ENCODE data around the gene TSPAN31. TPM values are rescaled to one million over a fixed set of nuclear protein-coding genes. Genes with fewer than 3 reads are reported as not detected.

The TSPAN31 gene
- total RNA-seq, 5 donors from 2014 or later (not counting 1 experiment from before 2014, with no cell fraction given): 12.8 to 25.6 (median 15.5) TPM

GRCh38 chr12:57734591-57734990 is 10.2 kb upstream of the TSPAN31 start:
- Histone ChIP-seq H3K9me3 (no peaks in the 10 kb centered on the region), H3K4me3 (ENCODE audit: control insufficient read depth in 1 of 2, extremely low read depth in 1 of 2, low read length in 1 of 2) (no peak overlapping the region), H3K36me3 (ENCODE audit: control insufficient read depth in 2 of 2, extremely low read depth in 1 of 2, insufficient read depth in 1 of 2, low read length in 1 of 2) (peaks cover 24 to 80% of the 10 kb centered on the region in 2 donors), H3K4me1 (ENCODE audit: control insufficient read depth in 1 of 2, extremely low read depth in 1 of 2, insufficient read depth in 2 of 2, low read length in 2 of 2) (peaks cover 6 to 35% of the 10 kb centered on the region in 2 experiments), H3K27me3 (replicated peaks in 1 of 2; ENCODE audit: control insufficient read depth in 2 of 2, extremely low read depth in 1 of 2, insufficient read depth in 2 of 2, low read length in 1 of 2) (no peaks in the 10 kb centered on the region), H3K27ac (ENCODE audit: low read length) (no peak overlapping the region)
- POLR2A ChIA-PET: no interaction called here
- peaks cover 21 to 25% (median 22%) of the 10 kb centered on the region in 3 donors for H3K4me1 Mint-ChIP-seq
- H3K4me3 Mint-ChIP-seq: no peak overlapping the region
- no peaks in the 10 kb centered on the region for H3K9me3 Mint-ChIP-seq
- peak overlapping the region; percentile 8 to 78 for H3K27ac Mint-ChIP-seq
- CTCF ChIA-PET: interaction anchor here in 1 of 2 donors (0.5 kb wide), 2 partner anchors 50 to 106 kb away, joined by 3 read pairs; no protein-coding TSS in a partner anchor
- ATAC-seq (replicated peaks in 1 of 4): no peak
- 100% methylated on average over 1 of the region's 4 CpGs for WGBS (ENCODE audit: insufficient coverage)
- H3K27me3 Mint-ChIP-seq: no peaks in the 10 kb centered on the region
- peaks cover 60% of the 10 kb centered on the region for H3K36me3 Mint-ChIP-seq
- no peak for DNase-seq

- H3K4me1 Mint-ChIP-seq: peaks cover 25 to 31% (median 27%) of the 10 kb centered on the region in 3 donors
- Histone ChIP-seq H3K4me1 (ENCODE audit: control insufficient read depth in 1 of 2, extremely low read depth in 1 of 2, insufficient read depth in 2 of 2, low read length in 2 of 2) (peaks cover 13 to 42% of the 10 kb centered on the region in 2 experiments), H3K9me3 (no peaks in the 10 kb centered on the region), H3K27me3 (replicated peaks in 1 of 2; ENCODE audit: control insufficient read depth in 2 of 2, extremely low read depth in 1 of 2, insufficient read depth in 2 of 2, low read length in 1 of 2) (no peaks in the 10 kb centered on the region), H3K27ac (ENCODE audit: low read length) (no peak overlapping the region), H3K4me3 (ENCODE audit: control insufficient read depth in 1 of 2, extremely low read depth in 1 of 2, low read length in 1 of 2) (no peak overlapping the region), H3K36me3 (ENCODE audit: control insufficient read depth in 2 of 2, extremely low read depth in 1 of 2, insufficient read depth in 1 of 2, low read length in 1 of 2) (peaks cover 24 to 80% of the 10 kb centered on the region in 2 donors)
- no peaks in the 10 kb centered on the region for H3K9me3 Mint-ChIP-seq
- peaks cover 53% of the 10 kb centered on the region for H3K36me3 Mint-ChIP-seq
- no peaks in the 10 kb centered on the region for H3K27me3 Mint-ChIP-seq
- no CpG with 5 or more reads among the region's 8 CpGs for WGBS (ENCODE audit: insufficient coverage)
- ATAC-seq (replicated peaks in 1 of 4) (no peak), DNase-seq (no peak)
- ChIA-PET POLR2A (no interaction called here), CTCF (interaction anchor here (0.5 to 0.6 kb wide), 2 partner anchors 69 to 106 kb away, joined by 3 to 4 read pairs; no protein-coding TSS in a partner anchor)
- H3K4me3 Mint-ChIP-seq: no peak overlapping the region
- peak overlapping the region; percentile 69 to 78 for H3K27ac Mint-ChIP-seq
Observed at GRCh38 chr12:57735198-57735855, 9.5 kb upstream of the TSPAN31 start.

DNA sequence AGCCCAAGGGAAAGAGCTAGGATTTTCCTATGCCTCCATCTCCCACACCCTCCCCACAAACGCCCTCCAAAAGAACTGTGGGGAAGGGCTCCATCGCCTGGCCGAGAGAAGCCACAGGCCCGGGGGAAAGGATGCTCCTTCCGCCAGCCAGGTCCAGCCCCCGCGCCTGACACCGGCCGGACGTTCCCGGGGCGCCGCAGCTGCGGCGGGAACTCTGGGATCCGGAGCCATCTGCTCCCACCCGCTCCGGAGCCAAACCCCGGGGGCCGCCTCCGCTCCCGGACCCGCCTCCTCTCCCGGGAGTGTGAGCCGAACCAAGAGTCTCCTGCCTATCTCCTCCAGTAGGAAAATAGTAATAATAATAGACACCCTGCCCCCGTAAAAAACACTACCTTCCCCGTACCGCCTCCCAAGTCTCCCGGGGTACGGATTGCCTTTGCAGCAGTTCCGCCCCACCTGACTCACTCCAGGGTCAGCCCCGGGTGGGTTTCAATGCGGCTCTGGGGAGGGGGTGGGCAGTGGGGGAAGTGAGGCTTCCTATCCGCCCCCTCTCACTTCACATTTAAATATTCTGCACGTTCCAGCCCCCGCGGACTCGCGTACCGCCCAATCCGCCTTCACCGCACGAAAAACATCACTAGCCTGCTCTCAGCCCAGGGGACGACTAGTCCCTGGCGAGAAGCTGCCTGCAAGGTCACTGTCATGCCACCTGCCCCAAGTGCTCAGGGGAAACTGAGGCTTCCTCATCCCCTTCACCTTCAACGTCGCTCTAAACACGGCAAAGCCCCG is 8.7 kb upstream of the TSPAN31 start:
- no peak for DNase-seq
- Mint-ChIP-seq H3K27me3 (no peaks in the 10 kb centered on the region), H3K4me3 (peak overlapping the region in 1 of 3 donors; percentile 15), H3K27ac (peak overlapping the region; percentile 63 to 79), H3K9me3 (no peaks in the 10 kb centered on the region), H3K36me3 (peaks cover 45% of the 10 kb centered on the region), H3K4me1 (peaks cover 34 to 38% (median 34%) of the 10 kb centered on the region in 3 donors)
- no peak for ATAC-seq (replicated peaks in 1 of 4)
- Histone ChIP-seq H3K36me3 (ENCODE audit: control insufficient read depth in 2 of 2, extremely low read depth in 1 of 2, insufficient read depth in 1 of 2, low read length in 1 of 2) (peaks cover 21 to 77% of the 10 kb centered on the region in 2 donors), H3K27ac (ENCODE audit: low read length) (no peak overlapping the region), H3K4me1 (ENCODE audit: control insufficient read depth in 1 of 2, extremely low read depth in 1 of 2, insufficient read depth in 2 of 2, low read length in 2 of 2) (peaks cover 19 to 50% of the 10 kb centered on the region in 2 experiments), H3K4me3 (ENCODE audit: control insufficient read depth in 1 of 2, extremely low read depth in 1 of 2, low read length in 1 of 2) (no peak overlapping the region), H3K27me3 (replicated peaks in 1 of 2; ENCODE audit: control insufficient read depth in 2 of 2, extremely low read depth in 1 of 2, insufficient read depth in 2 of 2, low read length in 1 of 2) (no peaks in the 10 kb centered on the region), H3K9me3 (no peaks in the 10 kb centered on the region)
- POLR2A ChIA-PET: no interaction called here
- CTCF ChIA-PET: interaction anchor here in 1 of 2 donors (0.6 kb wide), 1 partner anchor 68 kb away, joined by 4 read pairs; no protein-coding TSS in a partner anchor
- 88% methylated on average over 26 of the region's 49 CpGs for WGBS (ENCODE audit: insufficient coverage)

DNA sequence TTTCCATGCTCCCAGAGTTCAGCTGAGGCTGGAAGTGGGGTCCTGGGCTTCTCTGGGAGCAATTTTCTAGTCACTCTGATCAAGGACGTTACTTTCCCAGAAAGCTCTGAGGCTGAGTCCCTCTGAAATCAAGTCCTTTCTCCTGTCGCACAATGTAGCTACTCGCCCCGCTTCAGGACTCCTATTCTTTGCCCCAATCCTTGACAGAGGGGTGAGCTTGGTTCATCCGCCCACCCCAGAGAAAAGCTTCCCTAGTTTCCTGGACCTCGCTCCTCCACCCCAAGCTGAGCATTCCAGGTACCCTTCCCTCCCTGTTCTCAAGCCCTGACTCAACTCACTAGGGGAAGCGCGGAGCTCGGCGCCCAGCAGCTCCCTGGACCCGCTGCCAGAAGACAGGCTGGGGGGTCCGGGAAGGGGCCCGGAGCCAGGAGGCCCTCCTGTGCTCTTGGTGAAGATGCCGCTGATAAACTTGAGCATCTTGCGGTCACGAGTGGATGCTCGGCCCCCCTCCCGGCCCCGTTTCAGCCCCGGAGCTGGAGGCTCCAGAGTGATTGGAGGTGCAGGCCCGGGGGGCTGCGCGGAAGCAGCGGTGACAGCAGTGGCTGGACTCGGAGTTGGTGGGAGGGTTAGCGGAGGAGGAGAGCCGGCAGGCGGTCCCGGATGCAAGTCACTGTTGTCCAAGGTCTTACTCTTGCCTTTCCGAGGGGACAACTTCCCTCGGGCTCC is 7.9 kb upstream of the TSPAN31 start:
- peaks cover 37 to 45% (median 41%) of the 10 kb centered on the region in 3 donors for H3K4me1 Mint-ChIP-seq
- WGBS (ENCODE audit: insufficient coverage): 96% methylated on average over 31 of the region's 31 CpGs
- peak overlapping the region; percentile 63 to 79 for H3K27ac Mint-ChIP-seq
- DNase-seq (no peak), ATAC-seq (replicated peaks in 1 of 4) (no peak)
- H3K27ac ChIP-seq (ENCODE audit: low read length): no peak overlapping the region
- H3K9me3 ChIP-seq: no peaks in the 10 kb centered on the region
- POLR2A ChIA-PET: no interaction called here
- no peaks in the 10 kb centered on the region for H3K27me3 Mint-ChIP-seq
- peak overlapping the region in 1 of 3 donors; percentile 15 for H3K4me3 Mint-ChIP-seq
- CTCF ChIA-PET: no interaction called here
- H3K27me3 ChIP-seq (replicated peaks in 1 of 2; ENCODE audit: control insufficient read depth in 2 of 2, extremely low read depth in 1 of 2, insufficient read depth in 2 of 2, low read length in 1 of 2): no peaks in the 10 kb centered on the region
- H3K9me3 Mint-ChIP-seq: no peaks in the 10 kb centered on the region
- H3K4me1 ChIP-seq (ENCODE audit: control insufficient read depth in 1 of 2, extremely low read depth in 1 of 2, insufficient read depth in 2 of 2, low read length in 2 of 2): peaks cover 21 to 54% of the 10 kb centered on the region in 2 experiments
- H3K36me3 ChIP-seq (ENCODE audit: control insufficient read depth in 2 of 2, extremely low read depth in 1 of 2, insufficient read depth in 1 of 2, low read length in 1 of 2): peaks cover 21 to 69% of the 10 kb centered on the region in 2 donors
- no peak overlapping the region for H3K4me3 ChIP-seq (ENCODE audit: control insufficient read depth in 1 of 2, extremely low read depth in 1 of 2, low read length in 1 of 2)
- peaks cover 38% of the 10 kb centered on the region for H3K36me3 Mint-ChIP-seq

GRCh38 chr12:57737467-57738460 is 7.1 kb upstream of the TSPAN31 start:
- Mint-ChIP-seq H3K4me3 (peak overlapping the region in 1 of 3 donors; percentile 15), H3K9me3 (no peaks in the 10 kb centered on the region), H3K27me3 (no peaks in the 10 kb centered on the region), H3K4me1 (peaks cover 43 to 51% (median 49%) of the 10 kb centered on the region in 3 donors), H3K27ac (no peak overlapping the region), H3K36me3 (peaks cover 29% of the 10 kb centered on the region)
- Histone ChIP-seq H3K9me3 (no peaks in the 10 kb centered on the region), H3K36me3 (ENCODE audit: control insufficient read depth in 2 of 2, extremely low read depth in 1 of 2, insufficient read depth in 1 of 2, low read length in 1 of 2) (peaks cover 14 to 60% of the 10 kb centered on the region in 2 donors), H3K27me3 (replicated peaks in 1 of 2; ENCODE audit: control insufficient read depth in 2 of 2, extremely low read depth in 1 of 2, insufficient read depth in 2 of 2, low read length in 1 of 2) (no peaks in the 10 kb centered on the region), H3K27ac (ENCODE audit: low read length) (no peak overlapping the region), H3K4me1 (ENCODE audit: control insufficient read depth in 1 of 2, extremely low read depth in 1 of 2, insufficient read depth in 2 of 2, low read length in 2 of 2) (peaks cover 25 to 61% of the 10 kb centered on the region in 2 experiments), H3K4me3 (ENCODE audit: control insufficient read depth in 1 of 2, extremely low read depth in 1 of 2, low read length in 1 of 2) (no peak overlapping the region)
- CTCF ChIA-PET: no interaction called here
- ATAC-seq (replicated peaks in 1 of 4): no peak
- no peak for DNase-seq
- WGBS (ENCODE audit: insufficient coverage): 96% methylated on average over 64 of the region's 110 CpGs
- POLR2A ChIA-PET: no interaction called here

Measured in T-cell (primary cell).